Trophoblast cell (in vitro differentiated cells and primary cell): ENCODE results near the gene BCL11A.

Experiments
- DNase-seq, 2 donors: peaks; one replicate each; pipeline ENCODE4 v3.0.0-alpha.2; 2016
- H2AFZ ChIP-seq: 2 replicates; pipeline ENCODE4 v1.6.1; 2013; ENCODE audit warnings: low read length, moderate library complexity, mild to moderate bottlenecking; ENCODE audit not compliant: insufficient read depth, poor library complexity
- H2AK5ac ChIP-seq: 2 replicates; pipeline ENCODE4 v1.6.1; 2013; ENCODE audit warnings: mild to moderate bottlenecking, low read length
- H2BK120ac ChIP-seq: 2 replicates; pipeline ENCODE4 v1.6.1; 2013; ENCODE audit warnings: low read length, mild to moderate bottlenecking, moderate library complexity; ENCODE audit not compliant: insufficient read depth, poor library complexity
- H2BK12ac ChIP-seq: 2 replicates; pipeline ENCODE4 v1.6.1; 2013; ENCODE audit warnings: mild to moderate bottlenecking, low read length, moderate library complexity
- H2BK5ac ChIP-seq: 2 replicates; pipeline ENCODE4 v1.6.1; 2013; ENCODE audit warnings: low read length, low read depth, moderate library complexity, mild to moderate bottlenecking; ENCODE audit not compliant: poor library complexity
- H3K14ac ChIP-seq: 2 replicates; pipeline ENCODE4 v1.6.1; 2013; ENCODE audit warnings: mild to moderate bottlenecking, low read length
- H3K18ac ChIP-seq: 2 replicates; pipeline ENCODE4 v1.6.1; 2013; ENCODE audit warnings: mild to moderate bottlenecking, low read length
- H3K23ac ChIP-seq: 2 replicates; pipeline ENCODE4 v1.6.1; 2013; ENCODE audit warnings: low read length
- H3K27ac ChIP-seq: 2 replicates; pipeline ENCODE4 v1.5.1; 2013; ENCODE audit warnings: low read depth, mild to moderate bottlenecking, inconsistent platforms, low read length, moderate library complexity
- H3K27me3 ChIP-seq: 2 replicates; pipeline ENCODE4 v1.6.1; 2013; ENCODE audit warnings: inconsistent platforms, mild to moderate bottlenecking, low read length, moderate library complexity; ENCODE audit not compliant: insufficient read depth
- H3K36me3 ChIP-seq, 2 experiments: 1 replicate in 1 of 2; 2 replicates in 1 of 2; pipeline ENCODE4 v1.6.1; 2013; ENCODE audit warnings: low read length in 2 of 2, mild to moderate bottlenecking in 2 of 2, moderate library complexity in 1 of 2; ENCODE audit not compliant: insufficient read depth in 2 of 2, control insufficient read depth in 1 of 2
- H3K4ac ChIP-seq: 2 replicates; pipeline ENCODE4 v1.6.1; 2013; ENCODE audit warnings: low read depth, mild to moderate bottlenecking, low read length, moderate library complexity
- H3K4me1 ChIP-seq, 2 experiments: 1 replicate in 1 of 2; 2 replicates in 1 of 2; pipeline ENCODE4 v1.6.1; 2013; ENCODE audit warnings: low read length in 2 of 2, mild to moderate bottlenecking in 2 of 2, moderate library complexity in 1 of 2; ENCODE audit not compliant: insufficient read depth in 2 of 2, control insufficient read depth in 1 of 2
- H3K4me2 ChIP-seq: 2 replicates; pipeline ENCODE4 v1.6.1; 2013; ENCODE audit warnings: inconsistent platforms, mild to moderate bottlenecking, low read length, moderate library complexity
- H3K4me3 ChIP-seq: 2 replicates; pipeline ENCODE4 v1.5.1; 2013; ENCODE audit warnings: mild to moderate bottlenecking, low read depth, low read length, inconsistent platforms
- H3K79me1 ChIP-seq: one replicate; pipeline ENCODE4 v1.6.1; 2013; ENCODE audit warnings: low read length
- H3K79me2 ChIP-seq: 2 replicates; pipeline ENCODE4 v1.6.1; 2013; ENCODE audit warnings: low read length, mild to moderate bottlenecking; ENCODE audit not compliant: control insufficient read depth, insufficient read depth, poor library complexity
- H3K9ac ChIP-seq: 2 replicates; pipeline ENCODE4 v1.6.1; 2013; ENCODE audit warnings: mild to moderate bottlenecking, low read length
- H3K9me3 ChIP-seq: 2 replicates; pipeline ENCODE4 v1.6.1; 2013; ENCODE audit warnings: low read depth, mild to moderate bottlenecking, control low read depth, inconsistent platforms, low read length; ENCODE audit not compliant: insufficient read depth
- H4K12ac ChIP-seq: 2 replicates; pipeline ENCODE4 v1.6.1; 2013; ENCODE audit warnings: low read depth, mild to moderate bottlenecking, low read length, moderate library complexity
- H4K8ac ChIP-seq: 2 replicates; pipeline ENCODE4 v1.6.1; 2013; ENCODE audit warnings: low read depth, mild to moderate bottlenecking, low read length, moderate library complexity
- H4K91ac ChIP-seq: one replicate; pipeline ENCODE4 v1.6.1; 2013; ENCODE audit warnings: low read depth, mild to moderate bottlenecking, low read length, moderate library complexity
- WGBS: extraction: QIAGEN DNeasy Blood & Tissue Kit; methylation state at CpG from one replicate; pipeline ENCODE4 v1.1.7; 2013; ENCODE audit warnings: missing lambda C conversion rate; ENCODE audit not compliant: insufficient read length, insufficient coverage; ENCODE audit errors: extremely low coverage; 5-methylcytosine and 5-hydroxymethylcytosine counted together

BCL11A gene

DNA sequence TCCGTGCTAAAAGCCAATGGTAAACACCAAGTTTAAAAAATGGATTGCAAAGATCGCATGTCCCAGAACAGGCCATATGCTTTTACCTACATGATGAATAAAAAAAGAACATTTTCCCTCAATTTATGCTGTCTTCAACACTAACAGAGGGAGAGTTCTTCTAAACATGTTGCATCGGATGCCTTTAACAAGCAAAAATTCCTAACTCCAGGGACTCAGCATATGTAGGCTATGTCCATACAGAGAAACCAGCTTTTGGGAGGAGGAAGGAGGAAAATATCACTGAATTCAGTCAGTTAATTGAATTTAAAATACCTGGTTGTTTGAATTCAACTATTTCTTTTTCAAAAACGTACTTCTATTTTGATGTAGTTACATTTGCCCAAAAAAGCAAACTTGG lies 28.6 kb downstream of the BCL11A start:
- Histone ChIP-seq H2AK5ac (no peak overlapping the region), H2BK12ac (no peak overlapping the region), H3K18ac (no peak overlapping the region), H3K79me2 (no peaks in the 10 kb centered on the region), H3K14ac (no peak overlapping the region), H3K36me3 (peaks cover 2 to 4% of the 10 kb centered on the region in 2 experiments), H3K79me1 (no peaks in the 10 kb centered on the region), H4K8ac (no peak overlapping the region), H3K4me3 (no peak overlapping the region), H3K27ac (no peak overlapping the region), H3K4me1 (peaks cover 0 to 6% of the 10 kb centered on the region in 2 experiments), H3K9ac (no peak overlapping the region), H2BK5ac (no peak overlapping the region), H3K9me3 (no peaks in the 10 kb centered on the region), H2BK120ac (no peak overlapping the region), H3K23ac (no peak overlapping the region), H3K4ac (no peak overlapping the region), H3K27me3 (no peaks in the 10 kb centered on the region), H4K12ac (no peak overlapping the region), H3K4me2 (no peak overlapping the region), H2AFZ (no peak overlapping the region), H4K91ac (no peak overlapping the region)
- DNase-seq = no peak
- no CpG with 5 or more reads among the region's 4 CpGs for WGBS

DNA sequence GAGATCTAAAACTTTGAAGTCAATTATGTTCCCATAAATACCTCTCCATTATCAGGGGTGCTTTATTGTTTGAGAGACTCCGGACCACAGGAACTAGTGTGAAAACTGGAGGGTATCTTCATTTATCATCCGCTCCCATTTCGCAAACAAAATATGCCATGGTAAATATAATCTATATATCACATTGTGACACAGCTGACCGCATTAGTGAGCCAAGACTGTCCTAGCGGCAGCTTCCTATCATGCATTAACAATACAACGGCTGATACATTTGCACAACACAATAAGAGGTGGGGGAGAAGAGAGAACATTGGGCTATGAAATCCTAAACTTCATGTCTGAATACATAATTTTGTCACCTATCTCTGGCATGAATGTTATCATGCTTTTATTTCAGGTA lies 29.5 kb downstream of the BCL11A start:
- Histone ChIP-seq H3K4ac (no peak overlapping the region), H3K4me1 (peaks cover 0 to 6% of the 10 kb centered on the region in 2 experiments), H4K8ac (no peak overlapping the region), H3K23ac (no peak overlapping the region), H2BK5ac (no peak overlapping the region), H2BK12ac (no peak overlapping the region), H3K9me3 (no peaks in the 10 kb centered on the region), H3K9ac (no peak overlapping the region), H3K4me2 (no peak overlapping the region), H3K27ac (no peak overlapping the region), H2BK120ac (no peak overlapping the region), H3K27me3 (no peaks in the 10 kb centered on the region), H3K18ac (no peak overlapping the region), H4K91ac (no peak overlapping the region), H3K4me3 (no peak overlapping the region), H3K79me1 (no peaks in the 10 kb centered on the region), H2AK5ac (no peak overlapping the region), H3K36me3 (peaks cover 2 to 4% of the 10 kb centered on the region in 2 experiments), H3K14ac (no peak overlapping the region), H2AFZ (no peak overlapping the region), H3K79me2 (no peaks in the 10 kb centered on the region), H4K12ac (no peak overlapping the region)
- WGBS = no CpG with 5 or more reads among the region's 6 CpGs
- DNase-seq = no peak

DNA sequence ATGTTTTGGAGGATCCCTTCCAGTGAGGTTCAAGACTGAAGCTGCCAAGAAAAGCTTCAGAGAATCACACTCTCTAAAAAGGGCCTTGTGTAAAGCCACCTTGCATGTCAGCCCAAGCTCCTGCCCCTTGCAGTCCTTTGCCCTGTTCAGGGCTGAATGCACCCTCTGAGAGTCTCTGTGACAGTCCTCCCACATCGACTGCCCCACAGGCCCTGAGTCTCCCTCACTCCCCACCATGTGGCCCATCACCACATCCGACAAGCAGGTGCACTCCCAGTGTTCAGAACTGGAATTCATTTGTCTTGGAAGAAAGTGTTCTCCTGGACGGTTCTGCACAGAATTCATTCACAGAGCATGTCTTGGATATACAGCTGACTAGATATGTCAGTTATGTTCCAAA lies 31.0 kb downstream of the BCL11A start:
- Histone ChIP-seq H3K36me3 (peaks cover 5 to 8% of the 10 kb centered on the region in 2 experiments), H3K4me3 (no peak overlapping the region), H3K23ac (no peak overlapping the region), H3K9me3 (no peaks in the 10 kb centered on the region), H3K4me1 (peaks cover under 1% of the 10 kb centered on the region in 2 experiments), H4K12ac (no peak overlapping the region), H3K9ac (no peak overlapping the region), H2AK5ac (no peak overlapping the region), H2BK120ac (no peak overlapping the region), H3K14ac (no peak overlapping the region), H3K4ac (no peak overlapping the region), H4K91ac (no peak overlapping the region), H2AFZ (no peak overlapping the region), H3K18ac (no peak overlapping the region), H4K8ac (no peak overlapping the region), H3K79me2 (no peaks in the 10 kb centered on the region), H3K27ac (no peak overlapping the region), H2BK5ac (no peak overlapping the region), H3K27me3 (no peaks in the 10 kb centered on the region), H2BK12ac (no peak overlapping the region), H3K79me1 (peaks cover under 1% of the 10 kb centered on the region), H3K4me2 (no peak overlapping the region)
- DNase-seq = no peak
- WGBS = no CpG with 5 or more reads among the region's 3 CpGs

DNA sequence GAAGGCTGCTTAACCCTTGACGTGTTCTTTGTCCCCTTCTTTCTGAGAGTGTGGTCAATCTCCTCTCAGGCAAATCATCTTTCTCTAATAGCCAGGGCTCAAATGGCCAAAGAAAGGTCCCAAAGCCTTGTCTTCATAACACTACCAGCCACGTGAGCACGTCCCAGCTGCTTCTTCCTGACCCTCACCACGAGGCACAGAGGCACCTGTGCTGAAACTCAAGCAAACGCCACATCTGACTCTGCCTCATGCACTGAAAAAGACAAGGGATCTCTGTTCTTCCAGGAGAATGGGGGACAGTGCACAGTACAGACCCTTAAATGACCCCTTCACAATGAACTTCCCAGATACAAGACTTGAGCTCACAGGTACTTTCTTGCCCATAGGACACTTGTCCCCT lies 31.8 kb downstream of the BCL11A start:
- Histone ChIP-seq H3K18ac (no peak overlapping the region), H2AK5ac (no peak overlapping the region), H4K8ac (no peak overlapping the region), H3K9ac (no peak overlapping the region), H3K27me3 (no peaks in the 10 kb centered on the region), H3K27ac (no peak overlapping the region), H3K23ac (no peak overlapping the region), H3K14ac (no peak overlapping the region), H3K79me1 (peaks cover 5% of the 10 kb centered on the region), H2BK120ac (no peak overlapping the region), H3K36me3 (peaks cover 3 to 8% of the 10 kb centered on the region in 2 experiments), H3K4me1 (peaks cover 6% of the 10 kb centered on the region in 2 experiments), H3K79me2 (no peaks in the 10 kb centered on the region), H3K4me3 (no peak overlapping the region), H3K9me3 (no peaks in the 10 kb centered on the region), H4K12ac (no peak overlapping the region), H3K4me2 (no peak overlapping the region), H4K91ac (no peak overlapping the region), H2AFZ (no peak overlapping the region), H2BK5ac (no peak overlapping the region), H3K4ac (no peak overlapping the region), H2BK12ac (no peak overlapping the region)
- whole genome bisulfite sequencing = no CpG with 5 or more reads among the region's 5 CpGs
- no peak for DNase-seq
